Osteoblast (primary cell): Measurements from ENCODE around the gene CISTR. TPM values are rescaled to one million over a fixed set of nuclear protein-coding genes. Genes with fewer than 3 reads are reported as not detected.

Experiments used
- DNase-seq: peaks from one replicate; pipeline ENCODE4 v3.0.0; 2011; ENCODE audit warnings: low spot score, mixed read lengths; ENCODE audit not compliant: insufficient read length; ENCODE audit errors: missing footprints
- H2AFZ ChIP-seq: 2 replicates; pipeline ENCODE4 v1.6.0; 2011; ENCODE audit warnings: mild to moderate bottlenecking, low read length
- H3K27ac ChIP-seq: 2 replicates; pipeline ENCODE4 v1.5.1; 2011; ENCODE audit warnings: mild to moderate bottlenecking, low read depth, low read length, moderate library complexity
- H3K27me3 ChIP-seq: 2 replicates; pipeline ENCODE4 v1.6.0; 2012; ENCODE audit warnings: mild to moderate bottlenecking, control low read depth, inconsistent platforms, low read length, moderate library complexity; ENCODE audit not compliant: insufficient read depth
- H3K36me3 ChIP-seq: 2 replicates; pipeline ENCODE4 v1.5.1; 2011; ENCODE audit warnings: mild to moderate bottlenecking, low read length, control low read depth, moderate library complexity; ENCODE audit not compliant: insufficient read depth
- H3K4me1 ChIP-seq: 2 replicates; pipeline ENCODE4 v1.5.1; 2011; ENCODE audit warnings: mild to moderate bottlenecking, low read length, control low read depth, moderate library complexity; ENCODE audit not compliant: insufficient read depth
- H3K4me2 ChIP-seq: 2 replicates; pipeline ENCODE4 v1.6.0; 2011; ENCODE audit warnings: mild to moderate bottlenecking, low read length; ENCODE audit not compliant: insufficient read depth
- H3K4me3 ChIP-seq: fragments of 200-600 bp; sonication (generic); 3 replicates; pipeline ENCODE4 v1.5.1; 2012; ENCODE audit warnings: mild to moderate bottlenecking, low read length, inconsistent platforms; ENCODE audit not compliant: insufficient read depth
- H3K79me2 ChIP-seq: 2 replicates; pipeline ENCODE4 v1.6.0; 2012; ENCODE audit warnings: mild to moderate bottlenecking, low read length, control low read depth, inconsistent platforms; ENCODE audit not compliant: insufficient read depth
- H3K9me3 ChIP-seq: 2 replicates; pipeline ENCODE4 v1.5.1; 2011; ENCODE audit warnings: low read depth, low read length, control low read depth
- H4K20me1 ChIP-seq: 2 replicates; pipeline ENCODE4 v1.6.0; 2012; ENCODE audit warnings: mild to moderate bottlenecking, low read length, control low read depth; ENCODE audit not compliant: insufficient read depth
- total RNA-seq: library from RNA; depleted of rRNA; stranded (reverse); fragments of >200 nt; gene quantifications from 2 replicates; pipeline ENCODE4 v1.2.3, GENCODE V29; 2012
- TF ChIP-seq, protein P1 (sequence below): IDR thresholded peaks from 2 replicates; pipeline ENCODE4 v1.5.1; 2011; ENCODE audit warnings: mild to moderate bottlenecking, low read depth, low read length, moderate library complexity; ENCODE audit errors: extremely low read depth

CISTR gene
- total RNA-seq, 1 donor = not detected

DNA sequence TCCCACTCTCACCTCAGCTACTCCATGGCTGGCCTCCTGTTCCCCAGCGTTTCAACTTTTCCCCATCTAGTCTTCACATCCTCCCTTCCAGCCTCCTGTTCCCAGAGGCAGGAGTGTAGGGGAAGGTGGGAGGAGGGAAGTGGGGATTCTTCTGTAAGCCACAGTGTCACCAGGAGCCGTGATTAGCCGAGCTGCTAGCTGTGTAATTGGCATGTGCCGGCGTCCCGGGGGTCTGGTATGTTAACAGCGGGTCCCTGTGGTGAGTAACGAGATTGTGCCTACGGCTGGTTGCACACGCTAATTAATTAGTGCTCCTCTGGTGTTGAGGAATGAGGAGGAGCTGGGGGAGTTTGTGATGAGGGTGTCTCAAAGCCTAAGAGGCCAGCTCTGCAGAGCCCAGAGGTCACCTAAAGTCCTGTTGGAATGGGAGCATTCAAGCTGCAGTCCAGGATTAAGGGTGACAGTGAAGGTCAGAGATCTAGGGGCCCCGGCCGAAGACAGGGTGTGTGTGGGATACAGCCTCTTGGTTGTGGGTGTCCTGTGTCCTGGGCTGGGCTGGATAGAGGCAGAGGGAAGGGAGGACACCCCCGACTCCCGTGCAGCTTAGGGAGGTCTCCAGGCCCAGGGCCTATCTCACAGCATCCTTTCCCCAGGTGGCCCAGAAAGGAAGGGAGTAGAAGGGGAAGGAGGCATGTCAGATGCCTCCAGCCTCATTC, 14.5 kb downstream of the CISTR start:
- peaks cover 22% of the 10 kb centered on the region for H3K4me1 ChIP-seq
- H3K27me3 ChIP-seq = peaks cover 62% of the 10 kb centered on the region
- H3K9me3 ChIP-seq = no peaks in the 10 kb centered on the region
- no peak overlapping the region for H3K4me2 ChIP-seq
- no peaks in the 10 kb centered on the region for H3K36me3 ChIP-seq
- DNase-seq = no peak
- peaks cover 6% of the 10 kb centered on the region for H4K20me1 ChIP-seq
- H3K79me2 ChIP-seq = no peaks in the 10 kb centered on the region
- no peak overlapping the region for H3K4me3 ChIP-seq
- TF ChIP-seq, protein P1, sequence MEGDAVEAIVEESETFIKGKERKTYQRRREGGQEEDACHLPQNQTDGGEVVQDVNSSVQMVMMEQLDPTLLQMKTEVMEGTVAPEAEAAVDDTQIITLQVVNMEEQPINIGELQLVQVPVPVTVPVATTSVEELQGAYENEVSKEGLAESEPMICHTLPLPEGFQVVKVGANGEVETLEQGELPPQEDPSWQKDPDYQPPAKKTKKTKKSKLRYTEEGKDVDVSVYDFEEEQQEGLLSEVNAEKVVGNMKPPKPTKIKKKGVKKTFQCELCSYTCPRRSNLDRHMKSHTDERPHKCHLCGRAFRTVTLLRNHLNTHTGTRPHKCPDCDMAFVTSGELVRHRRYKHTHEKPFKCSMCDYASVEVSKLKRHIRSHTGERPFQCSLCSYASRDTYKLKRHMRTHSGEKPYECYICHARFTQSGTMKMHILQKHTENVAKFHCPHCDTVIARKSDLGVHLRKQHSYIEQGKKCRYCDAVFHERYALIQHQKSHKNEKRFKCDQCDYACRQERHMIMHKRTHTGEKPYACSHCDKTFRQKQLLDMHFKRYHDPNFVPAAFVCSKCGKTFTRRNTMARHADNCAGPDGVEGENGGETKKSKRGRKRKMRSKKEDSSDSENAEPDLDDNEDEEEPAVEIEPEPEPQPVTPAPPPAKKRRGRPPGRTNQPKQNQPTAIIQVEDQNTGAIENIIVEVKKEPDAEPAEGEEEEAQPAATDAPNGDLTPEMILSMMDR = no peak
- H2AFZ ChIP-seq = no peak overlapping the region
- no peak overlapping the region for H3K27ac ChIP-seq

DNA sequence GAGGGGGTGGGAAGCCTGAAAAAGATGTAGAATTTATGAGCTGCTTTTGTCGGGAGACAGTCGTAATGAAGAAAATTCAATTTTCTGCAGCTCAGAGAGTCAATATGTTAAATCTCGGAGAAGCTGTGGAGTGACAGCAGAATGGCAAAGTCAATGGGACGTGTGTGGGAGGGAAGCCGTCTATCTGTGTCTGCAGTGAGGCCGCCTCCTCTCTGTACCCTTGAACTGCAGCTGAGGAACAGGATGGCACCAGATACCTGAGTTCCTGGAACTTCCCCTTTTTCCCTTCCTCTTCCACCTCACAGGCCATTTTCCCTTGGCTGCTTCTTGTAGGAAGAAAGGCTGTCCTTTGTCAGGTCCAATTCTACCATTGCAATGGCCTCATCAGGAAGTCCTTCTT, 15.2 kb downstream of the CISTR start:
- DNase-seq = no peak
- Histone ChIP-seq H3K4me1 (peaks cover 22% of the 10 kb centered on the region), H4K20me1 (peaks cover 6% of the 10 kb centered on the region), H3K4me3 (no peak overlapping the region), H3K27ac (no peak overlapping the region), H3K4me2 (no peak overlapping the region), H2AFZ (no peak overlapping the region), H3K79me2 (no peaks in the 10 kb centered on the region), H3K27me3 (peaks cover 69% of the 10 kb centered on the region), H3K36me3 (no peaks in the 10 kb centered on the region), H3K9me3 (no peaks in the 10 kb centered on the region)
- TF ChIP-seq, protein P1 = no peak

DNA sequence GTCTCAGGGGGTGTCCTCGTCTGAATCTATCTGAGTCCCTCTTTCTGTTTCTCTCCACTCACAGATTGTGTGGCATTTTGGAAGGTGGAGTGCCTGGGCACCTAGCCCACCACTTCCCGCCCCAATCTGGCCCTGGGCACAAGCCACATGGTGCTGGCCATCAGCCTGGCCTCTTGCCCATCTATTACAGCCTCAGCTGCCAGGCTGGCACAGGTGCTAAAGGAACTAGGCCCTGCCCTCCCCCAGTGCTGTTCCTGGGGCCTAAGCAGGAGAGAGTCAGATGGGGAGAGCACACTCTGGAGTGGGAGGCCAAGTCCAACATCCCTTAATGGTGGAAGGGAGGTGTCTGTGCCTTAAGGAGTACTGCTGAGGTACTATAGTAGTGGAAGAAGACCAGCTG, 16.2 kb downstream of the CISTR start:
- H4K20me1 ChIP-seq = peaks cover 6% of the 10 kb centered on the region
- peaks cover 63% of the 10 kb centered on the region for H3K27me3 ChIP-seq
- H3K27ac ChIP-seq = no peak overlapping the region
- H3K4me2 ChIP-seq = no peak overlapping the region
- peaks cover 22% of the 10 kb centered on the region for H3K4me1 ChIP-seq
- no peaks in the 10 kb centered on the region for H3K79me2 ChIP-seq
- DNase-seq = no peak
- no peaks in the 10 kb centered on the region for H3K9me3 ChIP-seq
- H2AFZ ChIP-seq = no peak overlapping the region
- no peak overlapping the region for H3K4me3 ChIP-seq
- H3K36me3 ChIP-seq = no peaks in the 10 kb centered on the region
- TF ChIP-seq, protein P1 = no peak

DNA sequence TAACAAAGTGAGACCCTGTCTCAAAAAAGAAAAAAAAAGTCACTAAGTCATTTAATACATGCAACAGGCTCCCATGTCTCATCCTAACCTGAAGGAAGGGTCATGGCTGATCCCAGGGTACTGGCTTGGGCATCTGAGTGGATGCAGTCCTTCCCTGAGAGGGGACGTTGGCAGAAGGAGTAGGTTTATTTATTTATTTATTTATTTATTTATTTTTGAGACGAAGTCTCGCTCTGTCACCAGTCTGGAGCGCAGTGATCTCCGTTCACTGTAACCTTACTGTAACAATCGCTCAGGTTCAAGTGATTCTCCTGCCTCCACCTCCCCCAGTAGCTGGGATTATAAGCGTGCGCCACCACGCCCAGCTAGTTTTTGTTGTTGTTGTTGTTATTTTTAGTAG, 17.4 kb downstream of the CISTR start:
- peaks cover 19% of the 10 kb centered on the region for H3K4me1 ChIP-seq
- H4K20me1 ChIP-seq = peaks cover 6% of the 10 kb centered on the region
- no peaks in the 10 kb centered on the region for H3K36me3 ChIP-seq
- no peaks in the 10 kb centered on the region for H3K79me2 ChIP-seq
- H3K27ac ChIP-seq = no peak overlapping the region
- no peak overlapping the region for H3K4me2 ChIP-seq
- no peak overlapping the region for H2AFZ ChIP-seq
- no peaks in the 10 kb centered on the region for H3K9me3 ChIP-seq
- DNase-seq = no peak
- TF ChIP-seq, protein P1 = no peak
- no peak overlapping the region for H3K4me3 ChIP-seq
- peaks cover 53% of the 10 kb centered on the region for H3K27me3 ChIP-seq
